Liver (tissue), 9 donors: ENCODE data around the gene ANP32A. TPM values are rescaled to one million over a fixed set of nuclear protein-coding genes. Genes with fewer than 3 reads are reported as not detected.

ENCODE experiments used
- DNase-seq: peaks from one replicate; pipeline ENCODE4 v3.0.0-alpha.2; 2017; ENCODE audit warnings: low spot score
- H3K27ac ChIP-seq, 2 donors: one replicate each; pipeline ENCODE4 v1.7.0; 2013; ENCODE audit warnings: inconsistent platforms in 2 of 2, low read length in 2 of 2, control low read depth in 1 of 2, low read depth in 1 of 2, mild to moderate bottlenecking in 1 of 2
- H3K27me3 ChIP-seq, 4 donors: one replicate each; pipeline versions ENCODE4 v1.6.1 to v1.7.0; 2013; ENCODE audit warnings: low read length in 3 of 4, inconsistent platforms in 1 of 4, mild to moderate bottlenecking in 1 of 4, moderate library complexity in 1 of 4; ENCODE audit not compliant: control insufficient read depth in 4 of 4, insufficient read depth in 4 of 4
- H3K36me3 ChIP-seq, 4 donors: one replicate each; pipeline versions ENCODE4 v1.6.1 to v1.7.0; 2013; ENCODE audit warnings: low read length in 3 of 4, mild to moderate bottlenecking in 3 of 4, low read depth in 1 of 4, moderate library complexity in 1 of 4; ENCODE audit not compliant: control insufficient read depth in 4 of 4, insufficient read depth in 3 of 4
- H3K4me1 ChIP-seq, 4 donors: one replicate each; pipeline versions ENCODE4 v1.6.1 to v1.7.0; 2013; ENCODE audit warnings: low read length in 3 of 4, mild to moderate bottlenecking in 3 of 4, moderate library complexity in 1 of 4; ENCODE audit not compliant: control insufficient read depth in 4 of 4, insufficient read depth in 4 of 4
- H3K4me3 ChIP-seq, 3 donors: one replicate each; pipeline versions ENCODE4 v1.6.1 to v1.7.0; 2013; ENCODE audit warnings: low read length in 3 of 3, control low read depth in 1 of 3, low read depth in 1 of 3, mild to moderate bottlenecking in 1 of 3
- H3K9ac ChIP-seq, 2 donors: one replicate each; pipeline ENCODE4 v1.7.0; 2013; ENCODE audit warnings: low read length in 2 of 2, mild to moderate bottlenecking in 2 of 2, moderate library complexity in 2 of 2, control low read depth in 1 of 2, low read depth in 1 of 2
- H3K9me3 ChIP-seq, 4 donors: one replicate each; pipeline versions ENCODE4 v1.6.1 to v1.7.0; 2013; ENCODE audit warnings: low read length in 3 of 4; ENCODE audit not compliant: control insufficient read depth in 4 of 4
- FOXA1 ChIP-seq: IDR thresholded peaks from 2 replicates; pipeline ENCODE4 v1.6.1; 2016; ENCODE audit warnings: antibody characterized with exemption
- FOXA2 ChIP-seq: IDR thresholded peaks from 2 replicates; pipeline ENCODE4 v1.6.1; 2016; ENCODE audit warnings: antibody characterized with exemption
- GABPA ChIP-seq, 2 donors: IDR thresholded peaks in 1 of 2; conservative IDR thresholded peaks in 1 of 2; 2 replicates each; pipeline ENCODE4 v1.6.1; 2016; ENCODE audit warnings: antibody characterized with exemption in 2 of 2, mild to moderate bottlenecking in 1 of 2, moderate library complexity in 1 of 2
- HNF4A ChIP-seq, 2 donors: conservative IDR thresholded peaks; 2 replicates each; pipeline ENCODE4 v1.6.1; 2016; ENCODE audit warnings: antibody characterized with exemption in 2 of 2, mild to moderate bottlenecking in 2 of 2
- HNF4G ChIP-seq: IDR thresholded peaks from 2 replicates; pipeline ENCODE4 v1.6.1; 2016; ENCODE audit warnings: antibody characterized with exemption
- RAD21 ChIP-seq, 2 donors: IDR thresholded peaks; 2 replicates each; pipeline ENCODE4 v1.6.1; 2016; ENCODE audit warnings: antibody characterized with exemption in 2 of 2, mild to moderate bottlenecking in 2 of 2
- REST ChIP-seq: IDR thresholded peaks from 2 replicates; pipeline ENCODE4 v1.6.1; 2016; ENCODE audit warnings: antibody characterized with exemption, mild to moderate bottlenecking
- RXRA ChIP-seq, 2 donors: IDR thresholded peaks; 2 replicates each; pipeline ENCODE4 v1.6.1; 2017 to 2018; ENCODE audit warnings: antibody characterized with exemption in 2 of 2, mild to moderate bottlenecking in 1 of 2
- TAF1 ChIP-seq: conservative IDR thresholded peaks from 2 replicates; pipeline ENCODE4 v1.6.1; 2016; ENCODE audit warnings: antibody characterized with exemption, mild to moderate bottlenecking
- ZBTB33 ChIP-seq: IDR thresholded peaks from 2 replicates; pipeline ENCODE4 v1.6.1; 2016; ENCODE audit warnings: antibody characterized with exemption
- WGBS: extraction: QIAGEN DNeasy Blood & Tissue Kit; methylation state at CpG from one replicate; pipeline ENCODE4 v1.1.7; 2013; 5-methylcytosine and 5-hydroxymethylcytosine counted together
- polyA plus RNA-seq, 2 donors: library from polyadenylated mRNA; stranded (reverse) in 1 of 2; unstranded in 1 of 2; fragments of 200-250 nt in 1 of 2; fragments of >200 nt in 1 of 2; fragmentation: Nextera tagmentation in 1 of 2; extraction: Ambion mirVana in 1 of 2; gene quantifications; one replicate each; pipeline versions ENCODE4 v1.2.1 to v1.2.3, GENCODE V29; 2013 to 2015
- total RNA-seq, 2 donors: library from RNA; depleted of rRNA; stranded (reverse); fragments of >200 nt; gene quantifications; one replicate each; pipeline ENCODE4 v1.2.3, GENCODE V29; 2014
- TF ChIP-seq, protein P1 (sequence below): IDR thresholded peaks from 2 replicates; pipeline ENCODE4 v1.6.1; 2016; ENCODE audit warnings: antibody characterized with exemption
- TF ChIP-seq, protein P2 (sequence below): fragments of 150-350 bp; IDR thresholded peaks from 2 replicates; pipeline ENCODE4 v1.5.1; 2017; ENCODE audit warnings: improper control_type of control experiment, low read depth, low read length; ENCODE audit not compliant: missing input control
- donor health status: healthy.
- donor health status: healthy.
- donor health status: healthy.
- donor health status: healthy.
- donor health status: healthy.

Gene ANP32A
- total and polyA plus RNA-seq, 4 donors = 30.5 to 60.4 (median 39.4) TPM

DNA sequence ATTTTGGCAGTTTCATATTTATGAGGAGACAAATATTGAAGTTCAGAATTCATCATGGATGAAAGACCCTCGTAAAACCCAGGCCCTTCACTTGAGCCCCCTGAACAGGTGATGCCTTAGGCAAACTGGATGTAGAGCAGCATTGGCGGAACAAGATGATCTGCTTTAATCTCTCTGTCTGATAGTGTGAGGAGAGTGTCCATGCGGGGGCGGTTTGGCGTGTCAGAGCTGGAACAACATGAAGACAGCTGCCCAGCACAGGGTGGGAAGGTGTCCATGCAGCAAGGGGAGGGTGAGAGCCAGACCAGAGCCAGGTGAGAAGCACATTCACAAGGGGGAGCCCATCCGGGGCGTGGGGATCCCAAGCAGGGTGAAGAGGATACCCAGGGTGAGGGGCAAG is 31.8 kb upstream of the ANP32A start:
- Histone ChIP-seq H3K4me3 (no peak overlapping the region), H3K4me1 (no peaks in the 10 kb centered on the region), H3K9ac (no peak overlapping the region), H3K27ac (no peak overlapping the region), H3K9me3 (peaks cover 0 to 3% (median under 1%) of the 10 kb centered on the region in 4 donors), H3K27me3 (peaks cover 0 to 4% (median 0%) of the 10 kb centered on the region in 4 donors), H3K36me3 (no peaks in the 10 kb centered on the region)
- no peak for TF ChIP-seq HNF4A (conservative IDR thresholded peaks at IDR 0.05)
- no peak for TF ChIP-seq RXRA (IDR thresholded peaks at IDR 0.05)
- TF ChIP-seq, protein P1, sequence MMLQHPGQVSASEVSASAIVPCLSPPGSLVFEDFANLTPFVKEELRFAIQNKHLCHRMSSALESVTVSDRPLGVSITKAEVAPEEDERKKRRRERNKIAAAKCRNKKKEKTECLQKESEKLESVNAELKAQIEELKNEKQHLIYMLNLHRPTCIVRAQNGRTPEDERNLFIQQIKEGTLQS = no peak
- no peak for TF ChIP-seq ZBTB33
- TF ChIP-seq FOXA2 = no peak
- TF ChIP-seq RAD21 (IDR thresholded peaks at IDR 0.05) = no peak
- TF ChIP-seq, protein P2, sequence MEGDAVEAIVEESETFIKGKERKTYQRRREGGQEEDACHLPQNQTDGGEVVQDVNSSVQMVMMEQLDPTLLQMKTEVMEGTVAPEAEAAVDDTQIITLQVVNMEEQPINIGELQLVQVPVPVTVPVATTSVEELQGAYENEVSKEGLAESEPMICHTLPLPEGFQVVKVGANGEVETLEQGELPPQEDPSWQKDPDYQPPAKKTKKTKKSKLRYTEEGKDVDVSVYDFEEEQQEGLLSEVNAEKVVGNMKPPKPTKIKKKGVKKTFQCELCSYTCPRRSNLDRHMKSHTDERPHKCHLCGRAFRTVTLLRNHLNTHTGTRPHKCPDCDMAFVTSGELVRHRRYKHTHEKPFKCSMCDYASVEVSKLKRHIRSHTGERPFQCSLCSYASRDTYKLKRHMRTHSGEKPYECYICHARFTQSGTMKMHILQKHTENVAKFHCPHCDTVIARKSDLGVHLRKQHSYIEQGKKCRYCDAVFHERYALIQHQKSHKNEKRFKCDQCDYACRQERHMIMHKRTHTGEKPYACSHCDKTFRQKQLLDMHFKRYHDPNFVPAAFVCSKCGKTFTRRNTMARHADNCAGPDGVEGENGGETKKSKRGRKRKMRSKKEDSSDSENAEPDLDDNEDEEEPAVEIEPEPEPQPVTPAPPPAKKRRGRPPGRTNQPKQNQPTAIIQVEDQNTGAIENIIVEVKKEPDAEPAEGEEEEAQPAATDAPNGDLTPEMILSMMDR = no peak
- TF ChIP-seq TAF1 = no peak
- DNase-seq = no peak
- 86% methylated on average over 7 of the region's 7 CpGs for WGBS

- no peak overlapping the region for H3K4me3 ChIP-seq
- H3K9me3 ChIP-seq = peaks cover 0 to 2% (median 0%) of the 10 kb centered on the region in 4 donors
- DNase-seq = no peak
- TF ChIP-seq TAF1 (no peak), HNF4G (no peak), REST (no peak), GABPA (IDR thresholded peaks at IDR 0.05 in 1 of 2, conservative IDR thresholded peaks at IDR 0.05 in 1 of 2) (no peak), FOXA1 (no peak)
- TF ChIP-seq, protein P2 = no peak
- TF ChIP-seq, protein P1 = no peak
- H3K27ac ChIP-seq = no peak overlapping the region
- no peak overlapping the region for H3K9ac ChIP-seq
- H3K4me1 ChIP-seq = no peaks in the 10 kb centered on the region
- 79% methylated on average over 2 of the region's 2 CpGs for WGBS
- no peaks in the 10 kb centered on the region for H3K36me3 ChIP-seq
- peaks cover 0 to 4% (median 0%) of the 10 kb centered on the region in 4 donors for H3K27me3 ChIP-seq
These were observed 31.3 kb upstream of the ANP32A start for GRCh38 chr15:68851971-68852370.
